ENCODE data around the gene STK39. TPM values are rescaled to one million over a fixed set of nuclear protein-coding genes. Genes with fewer than 3 reads are reported as not detected.

Gene STK39
- total RNA-seq, 4 donors from 2014 or later = 6.4 to 9.0 (median 6.7) TPM

DNA sequence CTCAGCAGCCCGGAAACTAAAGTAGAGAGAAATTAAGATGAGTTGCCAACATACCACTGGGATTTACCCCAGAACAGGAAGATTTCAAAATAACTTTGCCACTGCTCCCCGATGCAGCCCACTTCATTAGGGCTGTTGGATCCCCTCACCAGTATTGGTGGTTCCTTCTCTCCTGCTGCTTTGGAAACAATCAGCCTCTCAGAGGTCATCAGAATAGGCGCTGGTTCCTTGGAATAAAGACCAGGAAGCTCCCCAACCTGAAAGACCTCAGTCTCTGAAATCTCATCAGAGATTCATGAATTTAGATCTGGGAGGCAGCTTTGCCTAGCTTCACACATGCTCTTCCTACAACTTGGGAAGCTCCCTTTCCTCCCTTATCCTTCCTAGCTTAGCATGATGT, 332.4 kb downstream of the STK39 start:
- intact Hi-C loops (cut with DNase I) = no loop called here
- Histone ChIP-seq H3K36me3 (no peaks in the 10 kb centered on the region), H3K27me3 (no peaks in the 10 kb centered on the region), H3K4me3 (replicated peaks in 1 of 3) (no peak overlapping the region), H3K9me3 (no peaks in the 10 kb centered on the region), H3K27ac (no peak overlapping the region), H3K4me1 (no peaks in the 10 kb centered on the region)
- WGBS, 2 donors = 89 to 90% methylated on average over 3 of the region's 3 CpGs
- TF ChIP-seq, protein P1, sequence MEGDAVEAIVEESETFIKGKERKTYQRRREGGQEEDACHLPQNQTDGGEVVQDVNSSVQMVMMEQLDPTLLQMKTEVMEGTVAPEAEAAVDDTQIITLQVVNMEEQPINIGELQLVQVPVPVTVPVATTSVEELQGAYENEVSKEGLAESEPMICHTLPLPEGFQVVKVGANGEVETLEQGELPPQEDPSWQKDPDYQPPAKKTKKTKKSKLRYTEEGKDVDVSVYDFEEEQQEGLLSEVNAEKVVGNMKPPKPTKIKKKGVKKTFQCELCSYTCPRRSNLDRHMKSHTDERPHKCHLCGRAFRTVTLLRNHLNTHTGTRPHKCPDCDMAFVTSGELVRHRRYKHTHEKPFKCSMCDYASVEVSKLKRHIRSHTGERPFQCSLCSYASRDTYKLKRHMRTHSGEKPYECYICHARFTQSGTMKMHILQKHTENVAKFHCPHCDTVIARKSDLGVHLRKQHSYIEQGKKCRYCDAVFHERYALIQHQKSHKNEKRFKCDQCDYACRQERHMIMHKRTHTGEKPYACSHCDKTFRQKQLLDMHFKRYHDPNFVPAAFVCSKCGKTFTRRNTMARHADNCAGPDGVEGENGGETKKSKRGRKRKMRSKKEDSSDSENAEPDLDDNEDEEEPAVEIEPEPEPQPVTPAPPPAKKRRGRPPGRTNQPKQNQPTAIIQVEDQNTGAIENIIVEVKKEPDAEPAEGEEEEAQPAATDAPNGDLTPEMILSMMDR (IDR thresholded peaks at IDR 0.05) = no peak
- no peak for DNase-seq

GRCh38 chr2:167908786-167909185, 338.6 kb downstream of the STK39 start:
- Histone ChIP-seq H3K36me3 (no peaks in the 10 kb centered on the region), H3K4me1 (no peaks in the 10 kb centered on the region), H3K4me3 (replicated peaks in 1 of 3) (no peak overlapping the region), H3K27me3 (no peaks in the 10 kb centered on the region), H3K27ac (no peak overlapping the region), H3K9me3 (no peaks in the 10 kb centered on the region)
- intact Hi-C loops (cut with DNase I) = no loop called here
- DNase-seq = no peak
- TF ChIP-seq, protein P1 (IDR thresholded peaks at IDR 0.05) = no peak
- no peak for TF ChIP-seq POLR2A (IDR thresholded peaks at IDR 0.05)
- WGBS, 2 donors = 86 to 88% methylated on average over 6 of the region's 6 CpGs

DNA sequence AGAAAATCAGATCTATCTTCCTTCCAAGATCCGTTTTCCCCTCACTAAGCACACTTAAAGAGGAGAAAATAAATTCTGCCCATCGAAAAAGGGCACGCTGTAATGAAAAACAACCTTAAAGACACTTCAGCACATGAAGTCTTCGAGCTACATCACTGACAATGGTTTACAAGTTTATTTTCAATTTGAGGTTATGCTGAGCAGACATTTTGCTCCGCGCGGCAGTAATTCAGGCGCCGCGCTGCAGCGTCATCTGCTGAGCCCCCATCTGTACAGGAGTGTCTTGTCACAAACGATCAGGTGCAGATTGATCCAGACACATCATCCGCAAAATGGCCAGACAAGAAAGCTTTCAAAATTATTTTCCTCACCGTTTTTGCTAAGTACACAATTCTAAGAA, 341.7 kb downstream of the STK39 start:
- TF ChIP-seq POLR2A (IDR thresholded peaks at IDR 0.05) = no peak
- TF ChIP-seq, protein P1 (IDR thresholded peaks at IDR 0.05) = no peak
- H3K36me3 ChIP-seq = no peaks in the 10 kb centered on the region
- H3K4me1 ChIP-seq = no peaks in the 10 kb centered on the region
- H3K9me3 ChIP-seq = no peaks in the 10 kb centered on the region
- intact Hi-C loops (cut with DNase I) = no loop called here
- DNase-seq = no peak
- no peaks in the 10 kb centered on the region for H3K27me3 ChIP-seq
- H3K4me3 ChIP-seq (replicated peaks in 1 of 3) = no peak overlapping the region
- 89 to 90% methylated on average over 14 of the region's 14 CpGs for WGBS, 2 donors
- no peak overlapping the region for H3K27ac ChIP-seq

Small RNAs within 50 kb of the gene (small RNA-seq; reads per million reads assigned to genes)
- not detected for gene AC067940.1

Other genes with a start within 250 kb of the STK39 start
- 10 to 100 TPM; 35.7 to 60.6 (median 39.2) TPM for gene CERS6, start 208.7 kb upstream of the STK39 start, total RNA-seq